Keratinocyte (primary cell): ENCODE data around the gene CBY1. TPM values are rescaled to one million over a fixed set of nuclear protein-coding genes. Genes with fewer than 3 reads are reported as not detected.

Source experiments
- DNase-seq: peaks from one replicate; pipeline ENCODE4 v3.0.0-alpha.2; 2011; ENCODE audit warnings: low read depth, missing footprints, low spot score
- FAIRE-seq: peaks from 2 replicates; lab custom pipeline; 2011; peaks lifted over from hg19 to GRCh38; lab: Jason Lieb, UNC
- H2AFZ ChIP-seq: 2 replicates; pipeline ENCODE4 v1.6.0; 2012; ENCODE audit warnings: low read length, control low read depth, inconsistent platforms; ENCODE audit not compliant: control insufficient read depth
- H3K27ac ChIP-seq: 2 replicates; pipeline ENCODE4 v1.5.1; 2011; ENCODE audit warnings: low read length; ENCODE audit not compliant: control insufficient read depth, insufficient read depth
- H3K27me3 ChIP-seq: 3 replicates; pipeline ENCODE4 v1.6.0; 2011; ENCODE audit warnings: low read length; ENCODE audit not compliant: control insufficient read depth, insufficient read depth; ENCODE audit errors: extremely low read depth
- H3K36me3 ChIP-seq, 2 experiments: 2 replicates in 1 of 2; 3 replicates in 1 of 2; pipeline ENCODE4 v1.5.1; 2011; ENCODE audit warnings: low read length in 2 of 2, mild to moderate bottlenecking in 1 of 2; ENCODE audit not compliant: control insufficient read depth in 2 of 2, insufficient read depth in 2 of 2; ENCODE audit errors: extremely low read depth in 1 of 2
- H3K4me1 ChIP-seq: 3 replicates; pipeline ENCODE4 v1.5.1; 2011; ENCODE audit warnings: low read length; ENCODE audit not compliant: control insufficient read depth, insufficient read depth; ENCODE audit errors: extremely low read depth
- H3K4me2 ChIP-seq: 3 replicates; pipeline ENCODE4 v1.6.0; 2011; ENCODE audit warnings: low read depth, low read length; ENCODE audit not compliant: control insufficient read depth, insufficient read depth; ENCODE audit errors: extremely low read depth
- H3K4me3 ChIP-seq, 3 experiments: fragments of 200-600 bp in 1 of 3; sonication (generic) in 1 of 3; 2 replicates in 2 of 3; 3 replicates in 1 of 3; pipeline ENCODE4 v1.5.1; 2011 to 2016; ENCODE audit warnings: low read length in 3 of 3, mild to moderate bottlenecking in 3 of 3, control low read depth in 2 of 3, inconsistent platforms in 1 of 3, low read depth in 1 of 3, mixed read lengths in 1 of 3, mixed run types in 1 of 3, moderate library complexity in 1 of 3; ENCODE audit not compliant: control insufficient read depth in 2 of 3, insufficient read depth in 2 of 3; ENCODE audit errors: extremely low read depth in 1 of 3
- H3K79me2 ChIP-seq: 2 replicates; pipeline ENCODE4 v1.6.0; 2012; ENCODE audit warnings: low read length; ENCODE audit not compliant: control insufficient read depth, insufficient read depth
- H3K9ac ChIP-seq: 3 replicates; pipeline ENCODE4 v1.6.0; 2011; ENCODE audit warnings: low read length; ENCODE audit not compliant: control insufficient read depth, insufficient read depth; ENCODE audit errors: extremely low read depth
- H3K9me1 ChIP-seq: 3 replicates; pipeline ENCODE4 v1.6.0; 2011; ENCODE audit warnings: low read length; ENCODE audit not compliant: control insufficient read depth, insufficient read depth; ENCODE audit errors: extremely low read depth
- H3K9me3 ChIP-seq: 2 replicates; pipeline ENCODE4 v1.5.1; 2012; ENCODE audit warnings: low read depth, low read length; ENCODE audit not compliant: control insufficient read depth
- H4K20me1 ChIP-seq: 3 replicates; pipeline ENCODE4 v1.6.0; 2011; ENCODE audit warnings: low read length; ENCODE audit not compliant: control insufficient read depth, insufficient read depth; ENCODE audit errors: extremely low read depth
- CTCF ChIP-seq, 3 experiments: IDR thresholded peaks in 1 of 3; conservative IDR thresholded peaks in 1 of 3; optimal IDR thresholded peaks in 1 of 3; 2 replicates in 2 of 3; 3 replicates in 1 of 3; pipeline versions ENCODE3 to v1.5.1; 2011; ENCODE audit warnings: low read length in 3 of 3, mild to moderate bottlenecking in 3 of 3, moderate library complexity in 2 of 3, control low read depth in 1 of 3, inconsistent platforms in 1 of 3; ENCODE audit not compliant: insufficient read depth in 2 of 3; ENCODE audit errors: extremely low read depth in 1 of 3
- EZH2 ChIP-seq: IDR thresholded peaks from one replicate; pipeline ENCODE4 v1.6.1; 2012; ENCODE audit warnings: inconsistent platforms, mild to moderate bottlenecking, low read length, moderate library complexity
- dilution Hi-C: fragments of 300-500 bp; cut with MboI; formaldehyde crosslinking; loops from one replicate; pipeline ENCODE4 v1.7.0; 2020; ENCODE audit warnings: low sequenced_read_pairs; ENCODE audit not compliant: extremely low pct_ligation_motif_present
- polyA plus RNA-seq, 5 experiments: library from polyadenylated mRNA; depleted of rRNA in 3 of 5; stranded (reverse) in 3 of 5; stranded (forward) in 1 of 5; unstranded in 1 of 5; fragments of >200 nt; gene quantifications; 1 replicate in 1 of 5; 2 replicates in 3 of 5; 3 replicates in 1 of 5; pipeline versions ENCODE4 v1.2.1 to v1.2.3, GENCODE V29; 2011 to 2012; ENCODE audit warnings: missing spikeins in 2 of 5, low read depth in 1 of 5, low replicate concordance in 1 of 5

CBY1 gene
- polyA plus RNA-seq, 1 donor (not counting 4 experiments of a cell fraction or from before 2014, with no cell fraction given), result 40.3 TPM

- H3K4me1 ChIP-seq, result peaks cover 7% of the 10 kb centered on the region
- H4K20me1 ChIP-seq, result no peaks in the 10 kb centered on the region
- no peaks in the 10 kb centered on the region for H3K36me3 ChIP-seq
- no peak overlapping the region for H3K4me2 ChIP-seq
- TF ChIP-seq EZH2 (no peak), CTCF (optimal IDR thresholded peaks at IDR 0.05 in 1 of 3, IDR thresholded peaks at IDR 0.05 in 1 of 3, conservative IDR thresholded peaks at IDR 0.05 in 1 of 3; ENCODE audit: extremely low read depth in 1 of 3, insufficient read depth in 2 of 3, low read length in 3 of 3) (no peak)
- no peak overlapping the region for H3K9ac ChIP-seq
- H3K79me2 ChIP-seq, result no peaks in the 10 kb centered on the region
- dilution Hi-C loops, result no loop called here
- H3K27me3 ChIP-seq, result no peaks in the 10 kb centered on the region
- H2AFZ ChIP-seq, result no peak overlapping the region
- no peak for DNase-seq
- no peak overlapping the region for H3K27ac ChIP-seq
- H3K9me3 ChIP-seq, result no peaks in the 10 kb centered on the region
- no peak for FAIRE-seq
- H3K9me1 ChIP-seq, result no peaks in the 10 kb centered on the region
- no peak overlapping the region for H3K4me3 ChIP-seq
These were observed 47.3 kb upstream of the CBY1 start for GRCh38 chr22:38608992-38609750.

- no peak overlapping the region for H3K27ac ChIP-seq
- no peak overlapping the region for H3K9ac ChIP-seq
- dilution Hi-C loops, result no loop called here
- no peak overlapping the region for H3K4me3 ChIP-seq
- H2AFZ ChIP-seq, result no peak overlapping the region
- no peak overlapping the region for H3K4me2 ChIP-seq
- no peaks in the 10 kb centered on the region for H3K9me1 ChIP-seq
- H3K27me3 ChIP-seq, result no peaks in the 10 kb centered on the region
- peaks cover 7% of the 10 kb centered on the region for H3K4me1 ChIP-seq
- no peak for FAIRE-seq
- H3K36me3 ChIP-seq, result no peaks in the 10 kb centered on the region
- H3K9me3 ChIP-seq, result no peaks in the 10 kb centered on the region
- TF ChIP-seq CTCF (optimal IDR thresholded peaks at IDR 0.05 in 1 of 3, IDR thresholded peaks at IDR 0.05 in 1 of 3, conservative IDR thresholded peaks at IDR 0.05 in 1 of 3; ENCODE audit: extremely low read depth in 1 of 3, insufficient read depth in 2 of 3, low read length in 3 of 3), result no peak
- TF ChIP-seq EZH2, result no peak
- no peak for DNase-seq
- H4K20me1 ChIP-seq, result no peaks in the 10 kb centered on the region
- H3K79me2 ChIP-seq, result no peaks in the 10 kb centered on the region
These were observed 46.2 kb upstream of the CBY1 start for GRCh38 chr22:38610234-38610633.
